K562 (cell line): ENCODE results near the gene GRM2. TPM values are rescaled to one million over a fixed set of nuclear protein-coding genes. Genes with fewer than 3 reads are reported as not detected.

Experiments
- CBX1 ChIP-seq: sonication (generic); IDR thresholded peaks from 2 replicates; pipeline ENCODE4 v1.6.1; 2016; ENCODE audit warnings: antibody characterized with exemption, low read depth, mild to moderate bottlenecking
- CHAMP1 ChIP-seq: fragments of 450-650 bp; IDR thresholded peaks from 2 replicates; pipeline ENCODE4 v1.6.1; 2016; ENCODE audit warnings: mild to moderate bottlenecking
- CHCHD3 ChIP-seq: fragments of 250-450 bp; sonication (Bioruptor Pico); IDR thresholded peaks from 2 replicates; pipeline ENCODE4 v2.1.2; 2022; ENCODE audit warnings: mild to moderate bottlenecking
- EWSR1 ChIP-seq: fragments of 450-650 bp; IDR thresholded peaks from 2 replicates; pipeline ENCODE4 v1.6.1; 2018; ENCODE audit warnings: borderline replicate concordance, mild to moderate bottlenecking, low read depth, moderate library complexity; ENCODE audit not compliant: partially characterized antibody
- KAT2B ChIP-seq: IDR thresholded peaks from one replicate; pipeline ENCODE4 v1.6.1; 2012; ENCODE audit warnings: low read depth, mild to moderate bottlenecking, control low read depth, inconsistent platforms, low read length, moderate library complexity
- POLR2A ChIP-seq: fragments of 450-650 bp; conservative IDR thresholded peaks from 2 replicates; pipeline ENCODE4 v1.6.1; 2016
- PRDM10 ChIP-seq: fragments of 450-650 bp; IDR thresholded peaks from 2 replicates; pipeline ENCODE4 v1.6.1; 2018; ENCODE audit not compliant: partially characterized antibody
- RCOR1 ChIP-seq, 2 experiments: IDR thresholded peaks; 2 replicates each; pipeline ENCODE4 v1.6.1; 2012; ENCODE audit warnings: low read depth in 2 of 2, low read length in 2 of 2, borderline replicate concordance in 1 of 2, improper control_type of control experiment in 1 of 2
- SAP30 ChIP-seq: fragments of 200-600 bp; sonication (generic); IDR thresholded peaks from 2 replicates; pipeline ENCODE4 v1.6.1; 2012; ENCODE audit warnings: borderline replicate concordance, low read depth, mild to moderate bottlenecking, moderate library complexity, low read length, control low read depth, inconsistent platforms; ENCODE audit not compliant: insufficient read depth, poor library complexity, severe bottlenecking
- ZNF512 ChIP-seq: IDR thresholded peaks from 2 replicates; pipeline ENCODE4 v1.6.1; 2016; ENCODE audit warnings: missing genetic modification characterization, missing compliant biosample characterization
- ZNF639 ChIP-seq, 2 experiments: fragments of 200-800 bp in 1 of 2; sonication (Bioruptor generic) in 1 of 2; sonication (generic) in 1 of 2; formaldehyde crosslinking in 1 of 2; IDR thresholded peaks in 1 of 2; conservative IDR thresholded peaks in 1 of 2; 2 replicates each; pipeline versions ENCODE4 v1.5.0 to v1.6.1; 2016 to 2020; ENCODE audit warnings: missing compliant biosample characterization in 1 of 2, missing genetic modification characterization in 1 of 2, missing genetic modification reagents in 1 of 2
- polyA plus RNA-seq, 8 experiments: library from polyadenylated mRNA; depleted of rRNA in 4 of 8; stranded (reverse) in 5 of 8; unstranded in 3 of 8; fragments of >200 nt; fragmentation: Nextera tagmentation in 2 of 8; fragmentation: Illumina TruSeq in 1 of 8; extraction: Ambion mirVana in 2 of 8; extraction: Trizol in 1 of 8; gene quantifications; 2 replicates each; pipeline versions ENCODE4 v1.2.1 to v1.2.3, GENCODE V29; 2011 to 2014; ENCODE audit warnings: inconsistent platforms in 1 of 8, missing spikeins in 1 of 8
- total RNA-seq, 7 experiments: library from RNA; depleted of rRNA in 6 of 7; stranded (reverse); fragments of >200 nt in 6 of 7; fragmentation: Illumina TruSeq in 2 of 7; extraction: Trizol in 2 of 7; gene quantifications; 2 replicates each; pipeline versions ENCODE4 v1.2.1 to v1.2.3, GENCODE V29; 2011 to 2021; ENCODE audit warnings: low replicate concordance in 1 of 7

Gene GRM2
- total and polyA plus RNA-seq, 9 of the 15 experiments (the other 6 are each of a cell fraction or from before 2014, with no cell fraction given): not detected

DNA sequence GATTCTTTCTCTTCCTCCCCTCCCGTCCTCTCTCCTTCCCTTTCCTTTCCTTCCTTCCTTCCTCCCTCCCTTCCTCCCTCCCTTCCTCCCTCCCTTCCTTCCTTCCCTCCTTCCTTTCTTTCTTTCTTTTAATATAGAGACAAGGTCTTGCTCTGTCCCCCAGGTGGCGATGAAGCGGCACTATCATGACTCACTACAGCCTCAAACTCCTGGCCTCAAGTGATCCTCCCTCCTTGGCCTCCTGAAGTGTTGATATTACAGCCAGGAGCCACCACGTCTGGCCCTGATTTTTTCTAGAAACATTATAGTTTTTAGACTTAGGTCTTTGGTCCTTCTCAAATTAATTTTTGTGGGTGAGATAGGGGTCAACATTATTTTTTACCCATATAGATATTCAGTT, 15.5 kb downstream of the GRM2 start (continued):
- TF ChIP-seq PRDM10 (no peak), EWSR1 (no peak), ZNF639 (CRISPR knock-in tag; conservative IDR thresholded peaks at IDR 0.05 in 1 of 2, IDR thresholded peaks at IDR 0.05 in 1 of 2) (no peak), CBX1 (no peak), CHCHD3 (CRISPR knock-in tag) (no peak), SAP30 (no peak), POLR2A (no peak), CHAMP1 (no peak), KAT2B (no peak), ZNF512 (tag) (no peak), RCOR1 (IDR thresholded peaks at IDR 0.05; ENCODE audit: borderline replicate concordance in 1 of 2, low read depth in 2 of 2, low read length in 2 of 2) (peak in 1 of 2 experiments; percentile 19; a peak in 1 of 4 replicates)
